Measurements from ENCODE around the gene KIF4B.
A peak's percentile ranks its signal among the peaks of the same experiment; 100 is the strongest.
"Not testable (repeated sequence)": the region's sequence is repeated elsewhere in the genome, so short reads cannot be mapped to it uniquely, and the experiment has no call there.

The KIF4B gene

GRCh38 chr5:155013526-155013925, at the start of gene KIF4B:
KIF4B (plus strand) TSS chr5:155013755; CDS start chr5:155013860, 105 bp downstream.
- no peak for DNase-seq

GRCh38 chr5:154966081-154966841, 47.3 kb upstream of the KIF4B start:
- no peak for DNase-seq

GRCh38 chr5:154966874-154967273, 46.7 kb upstream of the KIF4B start:
- no peak for DNase-seq

- DNase-seq, result peak; percentile 3
These were observed 46.0 kb upstream of the KIF4B start for GRCh38 chr5:154967421-154968024.

GRCh38 chr5:154968953-154969352, 44.6 kb upstream of the KIF4B start:
- no peak for DNase-seq

- DNase-seq, result no peak
These were observed 42.8 kb upstream of the KIF4B start for GRCh38 chr5:154970759-154971158.

- DNase-seq, result no peak
These were observed 42.1 kb upstream of the KIF4B start for GRCh38 chr5:154971501-154971900.

- peak; percentile 29 for DNase-seq
These were observed 41.0 kb upstream of the KIF4B start for GRCh38 chr5:154972476-154973080.

GRCh38 chr5:154976082-154976481, 37.5 kb upstream of the KIF4B start:
- DNase-seq, result not testable (repeated sequence)

- peak; percentile 55 for DNase-seq
These were observed 36.1 kb upstream of the KIF4B start for GRCh38 chr5:154977409-154977808.

- DNase-seq, result not testable (repeated sequence)
These were observed 35.3 kb upstream of the KIF4B start for GRCh38 chr5:154978294-154978693.

GRCh38 chr5:154984946-154985516, 28.5 kb upstream of the KIF4B start:
- DNase-seq, result no peak

GRCh38 chr5:154986151-154986550, 27.4 kb upstream of the KIF4B start:
- no peak for DNase-seq

- DNase-seq, result no peak
These were observed 23.9 kb upstream of the KIF4B start for GRCh38 chr5:154989626-154990025.

- DNase-seq, result no peak
These were observed 20.1 kb upstream of the KIF4B start for GRCh38 chr5:154993461-154993860.

- no peak for DNase-seq
These were observed 17.9 kb upstream of the KIF4B start for GRCh38 chr5:154995679-154996078.

GRCh38 chr5:154997746-154998145, 15.8 kb upstream of the KIF4B start:
- no peak for DNase-seq

- peak; percentile 35 for DNase-seq
These were observed 13.7 kb upstream of the KIF4B start for GRCh38 chr5:154999865-155000264.

- no peak for DNase-seq
These were observed 12.0 kb upstream of the KIF4B start for GRCh38 chr5:155001523-155001922.

GRCh38 chr5:155002722-155003121, 10.8 kb upstream of the KIF4B start:
- not testable (repeated sequence) for DNase-seq

- peak; percentile 51 for DNase-seq
These were observed 9.3 kb upstream of the KIF4B start for GRCh38 chr5:155004138-155004744.

- DNase-seq, result not testable (repeated sequence)
These were observed 7.3 kb upstream of the KIF4B start for GRCh38 chr5:155006265-155006664.

GRCh38 chr5:155008669-155009068, 4.9 kb upstream of the KIF4B start:
- DNase-seq, result no peak
